Endothelial cell of umbilical vein (primary cell): ENCODE data around the gene PLCG2.

Experiments
- CTCF ChIP-seq, 2 donors: IDR thresholded peaks; 1 replicate in 1 of 2; 2 replicates in 1 of 2; pipeline ENCODE4 v1.5.1; 2011; ENCODE audit warnings: low read length in 2 of 2, mild to moderate bottlenecking in 2 of 2, moderate library complexity in 2 of 2, control low read depth in 1 of 2, inconsistent platforms in 1 of 2, low read depth in 1 of 2; ENCODE audit not compliant: insufficient read depth in 1 of 2; ENCODE audit errors: extremely low read depth in 1 of 2
- EZH2 ChIP-seq: IDR thresholded peaks from 2 replicates; pipeline ENCODE4 v1.6.1; 2012; ENCODE audit warnings: borderline replicate concordance, low read depth, mild to moderate bottlenecking, moderate library complexity, low read length, inconsistent platforms; ENCODE audit not compliant: severe bottlenecking
- JUN ChIP-seq: IDR thresholded peaks from 2 replicates; pipeline ENCODE4 v1.6.1; 2011; ENCODE audit warnings: borderline replicate concordance, low read depth; ENCODE audit not compliant: insufficient read length, insufficient read depth
- MAX ChIP-seq: IDR thresholded peaks from 2 replicates; pipeline ENCODE4 v1.6.1; 2011; ENCODE audit not compliant: insufficient read depth, insufficient read length
- POLR2A ChIP-seq: IDR thresholded peaks from 2 replicates; pipeline ENCODE4 v1.6.1; 2012; ENCODE audit warnings: low read depth, mild to moderate bottlenecking, control low read depth, low read length
- POLR2AphosphoS5 ChIP-seq: IDR thresholded peaks from 2 replicates; pipeline ENCODE4 v1.6.1; 2012; ENCODE audit warnings: low read depth, mild to moderate bottlenecking, control low read depth, low read length, moderate library complexity; ENCODE audit not compliant: insufficient read depth

DNA sequence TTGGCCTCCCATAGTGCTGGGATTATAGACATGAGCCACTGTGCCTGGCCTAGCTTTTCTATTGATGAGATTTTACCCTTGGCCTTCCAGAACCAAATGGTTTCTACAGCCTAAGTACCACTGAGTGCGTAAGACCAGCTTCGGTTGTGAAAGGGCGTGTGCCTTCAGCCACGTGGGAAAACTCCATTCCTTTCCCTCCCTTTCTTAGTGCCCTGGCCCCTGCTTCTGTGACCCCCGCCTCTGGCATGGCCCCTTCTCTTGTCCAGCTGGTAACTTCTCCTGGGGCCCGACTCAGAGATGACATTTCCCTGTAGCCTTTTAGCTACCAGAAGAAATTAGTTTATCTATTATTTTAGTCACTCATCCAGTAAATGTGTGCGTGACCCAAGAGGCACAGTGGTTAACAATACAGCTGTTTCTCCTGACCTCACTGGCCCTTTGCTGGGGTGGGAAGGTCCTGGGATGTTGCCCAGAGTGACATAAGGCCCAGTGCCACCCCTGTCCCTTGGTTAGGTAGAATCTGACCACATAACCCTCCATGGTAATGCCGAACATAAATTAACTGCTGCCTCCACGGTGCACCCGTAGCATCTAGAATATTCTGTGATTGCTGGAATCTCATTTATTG lies 97.3 kb downstream of the PLCG2 start:
- TF ChIP-seq CTCF (IDR thresholded peaks at IDR 0.05; ENCODE audit: extremely low read depth in 1 of 2, insufficient read depth in 1 of 2, low read depth in 1 of 2, low read length in 2 of 2) (no peak), JUN (no peak), POLR2A (no peak), POLR2AphosphoS5 (no peak), MAX (no peak), EZH2 (no peak)
